MM.1S (cell line): ENCODE measurements around the gene DPP6.

Experiments
- EZH2 ChIP-seq: fragments of 300-600 bp; sonication (generic); optimal IDR thresholded peaks from 2 replicates; pipeline ENCODE3; 2017; ENCODE audit warnings: low read depth, mild to moderate bottlenecking, antibody characterized with exemption, low read length, mixed read lengths
- TF ChIP-seq, protein P1 (sequence below): fragments of 300-600 bp; sonication (generic); IDR thresholded peaks from 2 replicates; pipeline ENCODE4 v1.5.1; 2016; ENCODE audit warnings: antibody characterized with exemption, low read length, mixed read lengths

DNA sequence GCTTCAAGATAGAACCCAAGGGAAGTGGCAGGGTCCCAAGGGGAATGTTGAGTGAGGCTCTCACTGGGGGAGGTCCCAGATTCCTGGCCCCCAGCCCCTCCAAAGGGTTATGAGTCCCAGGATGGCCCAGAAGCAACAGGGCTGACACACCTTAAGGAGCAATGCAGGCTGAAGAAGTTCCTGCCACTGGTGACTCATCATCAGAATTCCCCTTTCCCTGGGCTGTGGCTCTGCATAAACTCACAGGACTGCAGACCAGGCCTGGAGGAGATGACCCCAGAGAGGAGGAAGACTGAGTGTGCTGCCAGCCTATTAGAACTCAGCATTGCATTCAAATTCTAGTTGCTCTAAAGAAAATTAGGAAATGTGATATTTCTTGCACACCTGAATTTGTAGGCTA is 126.7 kb downstream of the DPP6 start:
- TF ChIP-seq, protein P1, sequence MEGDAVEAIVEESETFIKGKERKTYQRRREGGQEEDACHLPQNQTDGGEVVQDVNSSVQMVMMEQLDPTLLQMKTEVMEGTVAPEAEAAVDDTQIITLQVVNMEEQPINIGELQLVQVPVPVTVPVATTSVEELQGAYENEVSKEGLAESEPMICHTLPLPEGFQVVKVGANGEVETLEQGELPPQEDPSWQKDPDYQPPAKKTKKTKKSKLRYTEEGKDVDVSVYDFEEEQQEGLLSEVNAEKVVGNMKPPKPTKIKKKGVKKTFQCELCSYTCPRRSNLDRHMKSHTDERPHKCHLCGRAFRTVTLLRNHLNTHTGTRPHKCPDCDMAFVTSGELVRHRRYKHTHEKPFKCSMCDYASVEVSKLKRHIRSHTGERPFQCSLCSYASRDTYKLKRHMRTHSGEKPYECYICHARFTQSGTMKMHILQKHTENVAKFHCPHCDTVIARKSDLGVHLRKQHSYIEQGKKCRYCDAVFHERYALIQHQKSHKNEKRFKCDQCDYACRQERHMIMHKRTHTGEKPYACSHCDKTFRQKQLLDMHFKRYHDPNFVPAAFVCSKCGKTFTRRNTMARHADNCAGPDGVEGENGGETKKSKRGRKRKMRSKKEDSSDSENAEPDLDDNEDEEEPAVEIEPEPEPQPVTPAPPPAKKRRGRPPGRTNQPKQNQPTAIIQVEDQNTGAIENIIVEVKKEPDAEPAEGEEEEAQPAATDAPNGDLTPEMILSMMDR, result no peak
- no peak for TF ChIP-seq EZH2
